Heart right ventricle (tissue), 16 donors: ENCODE data around the gene RALGAPA1. TPM values are rescaled to one million over a fixed set of nuclear protein-coding genes. Genes with fewer than 3 reads are reported as not detected.

Experiments
- ATAC-seq, 8 donors: fragments of 200-7000 bp; cut with Tn5 transposase; one replicate each; pipeline ENCODE4 v1.9.1; 2020; ENCODE audit warnings: mild to moderate bottlenecking in 8 of 8, moderate library complexity in 8 of 8, moderate number of reproducible peaks in 1 of 8
- DNase-seq, 2 donors: peaks; one replicate each; pipeline ENCODE4 v3.0.0-alpha.2; 2020
- H3K27ac ChIP-seq, 10 donors: fragments of 200-600 bp; sonication (generic) in 2 of 10; one replicate each; pipeline versions ENCODE4 v1.5.0 to v1.8.0; 2020 to 2022; ENCODE audit warnings: mild to moderate bottlenecking in 3 of 10
- H3K27me3 ChIP-seq, 7 donors: fragments of 200-600 bp; one replicate each; pipeline ENCODE4 v1.8.0; 2021 to 2022; ENCODE audit warnings: mild to moderate bottlenecking in 2 of 7
- H3K36me3 ChIP-seq, 9 donors: fragments of 200-600 bp; sonication (generic) in 1 of 9; one replicate each; pipeline versions ENCODE4 v1.5.0 to v1.8.0; 2020 to 2022; ENCODE audit warnings: mild to moderate bottlenecking in 2 of 9
- H3K4me1 ChIP-seq, 9 donors: fragments of 200-600 bp; sonication (generic) in 1 of 9; one replicate each; pipeline versions ENCODE4 v1.5.0 to v1.8.0; 2020 to 2022; ENCODE audit warnings: mild to moderate bottlenecking in 4 of 9
- H3K4me3 ChIP-seq, 10 donors: fragments of 200-600 bp; sonication (generic) in 2 of 10; one replicate each; pipeline versions ENCODE4 v1.5.0 to v1.8.0; 2020 to 2022; ENCODE audit warnings: mild to moderate bottlenecking in 7 of 10, moderate library complexity in 2 of 10
- H3K9me3 ChIP-seq, 11 donors: fragments of 200-600 bp in 10 of 11; sonication (generic) in 2 of 11; one replicate each; pipeline versions ENCODE4 v1.5.0 to v1.8.0; 2013 to 2022; ENCODE audit warnings: mild to moderate bottlenecking in 2 of 11, control low read depth in 1 of 11, moderate library complexity in 1 of 11
- CTCF ChIP-seq, 9 donors: fragments of 200-600 bp; sonication (generic) in 2 of 9; IDR thresholded peaks; one replicate each; pipeline versions ENCODE4 v1.5.0 to v1.8.0; 2021 to 2022; ENCODE audit warnings: antibody characterized with exemption in 9 of 9, mild to moderate bottlenecking in 5 of 9, moderate library complexity in 1 of 9
- WGBS, 2 donors: extraction: QIAGEN DNeasy Blood & Tissue Kit; methylation state at CpG; one replicate each; pipeline ENCODE4 v1.1.7; 2013; ENCODE audit warnings: inconsistent platforms in 1 of 2; 5-methylcytosine and 5-hydroxymethylcytosine counted together
- intact Hi-C, 10 donors: fragments of 100-400 bp; cut with DNase I; formaldehyde crosslinking; loops; one replicate each; pipeline versions ENCODE4 v1.11.1 to v1.14.2; 2022
- polyA plus RNA-seq, 2 donors: library from polyadenylated mRNA; stranded (reverse); fragments of 200-250 nt; gene quantifications; one replicate each; pipeline ENCODE4 v1.2.3, GENCODE V29; 2013
- total RNA-seq, 10 donors: library from RNA; stranded (reverse); fragmentation: NEBNext Ultra II Directional in 3 of 10; extraction: Animal tissue kit (Norgen Biotek cat#: 25700) in 3 of 10; gene quantifications; one replicate each; pipeline versions ENCODE4 v1.2.1 to v1.2.4, GENCODE V29; 2021 to 2023
- donor health status: Arrhythmogenic right ventricular cardiomyopathy.
- donor health status: ischemic (EF 13 %, LVEDD 7.1; RV severe dilation, severe dysfunction).
- donor health status: healthy with polysubstance abuse.
- donor health status: DM: no; HTN: yes; CAD: no.
- donor health status: DM: no; HTN: no; CAD: no.
- donor health status: ischemic (EF 25% LVEDD 6.9; RV normal size, moderate dysfunction).
- donor health status: ischemic (EF 25% LVEDD 5.7; RV mildly dilated, moderate dysfunction).
- donor health status: healthy.
- donor health status: DM: yes; HTN: yes; CAD: no.
- donor health status: Ischemic cardiomyopathy.
- donor health status: ischemic (EF 35%, LVEDD 5.7; RV mildly dilated, moderate dysfunction).
- donor health status: nonischemic (EF 11% LVEDD 7.7; RV severe dilation, severe dysfunction).
- donor health status: DM: yes; HTN: yes; CAD: no.
- donor health status: PGD.
- donor health status: ischemic (EF 29% LVEDD 5.4; RV normal size, mild dysfunction).
- donor health status: nonischemic (EF 23%, LVEDD 6.1; RV moderate dilation, normal function).

RALGAPA1 gene
- total and polyA plus RNA-seq, 12 donors: 7.9 to 43.6 (median 35.3) TPM

GRCh38 chr14:35766700-35767082 lies 42.4 kb downstream of the RALGAPA1 start:
- no peak for ATAC-seq
- Histone ChIP-seq H3K27ac (no peak overlapping the region), H3K27me3 (no peaks in the 10 kb centered on the region), H3K4me3 (no peak overlapping the region), H3K9me3 (no peaks in the 10 kb centered on the region), H3K36me3 (peaks cover 0 to 82% (median 0%) of the 10 kb centered on the region in 9 donors), H3K4me1 (no peaks in the 10 kb centered on the region)
- TF ChIP-seq CTCF (IDR thresholded peaks at IDR 0.05): no peak
- 91 to 92% methylated on average over 2 of the region's 2 CpGs for WGBS, 2 donors
- no peak for DNase-seq
- intact Hi-C loops: no loop called here

- no peaks in the 10 kb centered on the region for H3K27me3 ChIP-seq
- intact Hi-C loops: no loop called here
- WGBS, 2 donors: 97% methylated on average over 5 of the region's 5 CpGs
- TF ChIP-seq CTCF (IDR thresholded peaks at IDR 0.05): no peak
- H3K36me3 ChIP-seq: peaks cover 0 to 82% (median 0%) of the 10 kb centered on the region in 9 donors
- no peak for DNase-seq
- no peak overlapping the region for H3K4me3 ChIP-seq
- H3K4me1 ChIP-seq: no peaks in the 10 kb centered on the region
- ATAC-seq: no peak
- H3K27ac ChIP-seq: no peak overlapping the region
- H3K9me3 ChIP-seq: no peaks in the 10 kb centered on the region
These were observed 42.9 kb downstream of the RALGAPA1 start for GRCh38 chr14:35766036-35766699.

- Histone ChIP-seq H3K36me3 (peaks cover 0 to 92% (median 10%) of the 10 kb centered on the region in 9 donors), H3K4me3 (no peak overlapping the region), H3K4me1 (no peaks in the 10 kb centered on the region), H3K27ac (no peak overlapping the region), H3K9me3 (no peaks in the 10 kb centered on the region), H3K27me3 (no peaks in the 10 kb centered on the region)
- no peak for TF ChIP-seq CTCF (IDR thresholded peaks at IDR 0.05)
- DNase-seq (no peak), ATAC-seq (no peak)
- intact Hi-C loops: no loop called here
- WGBS, 2 donors: 90 to 91% methylated on average over 4 of the region's 4 CpGs
These were observed 47.2 kb downstream of the RALGAPA1 start for GRCh38 chr14:35761922-35762321.

- intact Hi-C loops: no loop called here
- H3K4me1 ChIP-seq: no peaks in the 10 kb centered on the region
- no peak overlapping the region for H3K27ac ChIP-seq
- no peaks in the 10 kb centered on the region for H3K27me3 ChIP-seq
- H3K4me3 ChIP-seq: no peak overlapping the region
- no peaks in the 10 kb centered on the region for H3K9me3 ChIP-seq
- no peak for ATAC-seq
- no peak for TF ChIP-seq CTCF (IDR thresholded peaks at IDR 0.05)
- DNase-seq: no peak
- 95 to 100% methylated on average over 1 of the region's 1 CpG for WGBS, 2 donors
- peaks cover 0 to 94% (median 26%) of the 10 kb centered on the region in 9 donors for H3K36me3 ChIP-seq
These were observed 49.0 kb downstream of the RALGAPA1 start for GRCh38 chr14:35760143-35760542.
